Measurements from ENCODE around the gene CTNNA2. TPM values are rescaled to one million over a fixed set of nuclear protein-coding genes. Genes with fewer than 3 reads are reported as not detected.
"Not testable (repeated sequence)": the region's sequence is repeated elsewhere in the genome, so short reads cannot be mapped to it uniquely, and the experiment has no call there.

The CTNNA2 gene
- total RNA-seq, 4 donors from 2014 or later = 0.88 to 14.9 (median 2.3) TPM; not detected in 1

GRCh38 chr2:80030135-80030534 lies 517.3 kb downstream of the CTNNA2 start:
- H3K4me3 ChIP-seq = no peak overlapping the region
- no peaks in the 10 kb centered on the region for H3K9me3 ChIP-seq
- H3K36me3 ChIP-seq = no peaks in the 10 kb centered on the region
- TF ChIP-seq CTCF (IDR thresholded peaks at IDR 0.05) (no peak), POLR2A (IDR thresholded peaks at IDR 0.05) (no peak)
- H3K27me3 ChIP-seq = no peaks in the 10 kb centered on the region
- no peak for DNase-seq
- no peaks in the 10 kb centered on the region for H3K4me1 ChIP-seq
- no peak overlapping the region for H3K27ac ChIP-seq
- intact Hi-C loops (cut with DNase I; ENCODE audit: low total_unique reads) = no loop called here

GRCh38 chr2:80032684-80033083 lies 519.8 kb downstream of the CTNNA2 start:
- H3K9me3 ChIP-seq; H3K27me3 ChIP-seq; H3K4me3 ChIP-seq; DNase-seq; H3K4me1 ChIP-seq; H3K27ac ChIP-seq; H3K36me3 ChIP-seq; intact Hi-C loops (cut with DNase I; ENCODE audit: low total_unique reads): not testable (repeated sequence)

- no peaks in the 10 kb centered on the region for H3K4me1 ChIP-seq
- no peak overlapping the region for H3K27ac ChIP-seq
- no peak overlapping the region for H3K4me3 ChIP-seq
- TF ChIP-seq CTCF (IDR thresholded peaks at IDR 0.05) (no peak), POLR2A (IDR thresholded peaks at IDR 0.05) (no peak)
- H3K27me3 ChIP-seq = no peaks in the 10 kb centered on the region
- H3K9me3 ChIP-seq = no peaks in the 10 kb centered on the region
- intact Hi-C loops (cut with DNase I; ENCODE audit: low total_unique reads) = no loop called here
- no peaks in the 10 kb centered on the region for H3K36me3 ChIP-seq
- DNase-seq = no peak
Observed at GRCh38 chr2:80035749-80036285, 523.0 kb downstream of the CTNNA2 start.

GRCh38 chr2:80037310-80037709 lies 524.5 kb downstream of the CTNNA2 start:
- no peaks in the 10 kb centered on the region for H3K9me3 ChIP-seq
- no peak overlapping the region for H3K27ac ChIP-seq
- no peaks in the 10 kb centered on the region for H3K27me3 ChIP-seq
- intact Hi-C loops (cut with DNase I; ENCODE audit: low total_unique reads) = no loop called here
- no peaks in the 10 kb centered on the region for H3K36me3 ChIP-seq
- TF ChIP-seq POLR2A (IDR thresholded peaks at IDR 0.05) = no peak
- no peak for TF ChIP-seq CTCF (IDR thresholded peaks at IDR 0.05)
- no peak for DNase-seq
- H3K4me1 ChIP-seq = no peaks in the 10 kb centered on the region
- no peak overlapping the region for H3K4me3 ChIP-seq

- TF ChIP-seq CTCF (IDR thresholded peaks at IDR 0.05) (no peak), POLR2A (IDR thresholded peaks at IDR 0.05) (no peak)
- intact Hi-C loops (cut with DNase I; ENCODE audit: low total_unique reads) = no loop called here
- DNase-seq = no peak
Observed at GRCh38 chr2:80040226-80040625, 527.4 kb downstream of the CTNNA2 start.

GRCh38 chr2:80042635-80043034 lies 529.8 kb downstream of the CTNNA2 start:
- Histone ChIP-seq H3K4me3 (no peak overlapping the region), H3K36me3 (no peaks in the 10 kb centered on the region), H3K9me3 (no peaks in the 10 kb centered on the region), H3K27me3 (no peaks in the 10 kb centered on the region), H3K27ac (no peak overlapping the region), H3K4me1 (no peaks in the 10 kb centered on the region)
- intact Hi-C loops (cut with DNase I; ENCODE audit: low total_unique reads) = no loop called here
- TF ChIP-seq CTCF (IDR thresholded peaks at IDR 0.05) = no peak
- TF ChIP-seq POLR2A (IDR thresholded peaks at IDR 0.05) = no peak
- no peak for DNase-seq

More at GRCh38 chr2:80040226-80040625, 527.4 kb downstream of the CTNNA2 start:
- H3K27me3 ChIP-seq = no peaks in the 10 kb centered on the region
- no peak overlapping the region for H3K27ac ChIP-seq
- H3K36me3 ChIP-seq = no peaks in the 10 kb centered on the region
- H3K9me3 ChIP-seq = no peaks in the 10 kb centered on the region
- H3K4me1 ChIP-seq = no peaks in the 10 kb centered on the region
- H3K4me3 ChIP-seq = no peak overlapping the region

Measured in uterus (tissue), 4 donors.